HG03139 (cell line): ENCODE results near the gene LRRIQ1.

Source experiments
- ATAC-seq: cut with Tn5 transposase; IDR thresholded peaks from one replicate; pipeline ENCODE4 v1.9.1; 2021; ENCODE audit not compliant: unreplicated experiment

The LRRIQ1 gene

GRCh38 chr12:85280165-85280983 is 244.2 kb downstream of the LRRIQ1 start, which contains the start of gene ALX1:
TSS of gene ALX1 (plus strand) at chr12:85280220. CDS start at chr12:85280262, 42 bp downstream.
- no peak for ATAC-seq

GRCh38 chr12:85280984-85281630 is 245.0 kb downstream of the LRRIQ1 start:
- ATAC-seq, result no peak

- ATAC-seq, result no peak
Observed at GRCh38 chr12:85281636-85282312, 245.6 kb downstream of the LRRIQ1 start.

GRCh38 chr12:85283560-85283959 is 247.4 kb downstream of the LRRIQ1 start:
- ATAC-seq, result no peak
